Measurements from ENCODE around the gene CNN1.
"Not testable (repeated sequence)": the region's sequence is repeated elsewhere in the genome, so short reads cannot be mapped to it uniquely, and the experiment has no call there.

Gene CNN1

GRCh38 chr19:11566164-11566563 lies 27.5 kb downstream of the CNN1 start:
- no peak for DNase-seq

- DNase-seq = peak; percentile 62
These were observed 31.4 kb downstream of the CNN1 start for GRCh38 chr19:11570039-11570462.

- DNase-seq = not testable (repeated sequence)
These were observed 34.7 kb downstream of the CNN1 start for GRCh38 chr19:11573354-11573753.

GRCh38 chr19:11573763-11574162 lies 35.1 kb downstream of the CNN1 start:
- not testable (repeated sequence) for DNase-seq

GRCh38 chr19:11574689-11575088 lies 36.0 kb downstream of the CNN1 start:
- DNase-seq = no peak

- no peak for DNase-seq
These were observed 37.6 kb downstream of the CNN1 start for GRCh38 chr19:11576227-11576626.

- DNase-seq = no peak
These were observed 39.0 kb downstream of the CNN1 start, which contains the start of gene ACP5 for GRCh38 chr19:11577451-11578257. Gene ACP5, minus strand, starts transcription at chr19:11577645. Its CDS starts 328 bp downstream, at chr19:11577317.

GRCh38 chr19:11578258-11579142 lies 39.8 kb downstream of the CNN1 start:
- no peak for DNase-seq

GRCh38 chr19:11580116-11580515 lies 41.5 kb downstream of the CNN1 start:
- DNase-seq = no peak

- DNase-seq = no peak
These were observed 43.1 kb downstream of the CNN1 start for GRCh38 chr19:11581740-11582139.

GRCh38 chr19:11586331-11586730 lies 47.7 kb downstream of the CNN1 start:
- DNase-seq = no peak

- DNase-seq = peak; percentile 88
These were observed 48.8 kb downstream of the CNN1 start for GRCh38 chr19:11587302-11587974.

- DNase-seq = no peak
These were observed 49.5 kb downstream of the CNN1 start for GRCh38 chr19:11587975-11588631.

- DNase-seq = no peak
These were observed 55.4 kb downstream of the CNN1 start for GRCh38 chr19:11594084-11594483.

- DNase-seq = no peak
These were observed 57.5 kb downstream of the CNN1 start for GRCh38 chr19:11596156-11596555.

- peak; percentile 97 for DNase-seq
These were observed 58.8 kb downstream of the CNN1 start, which contains the start of gene ZNF627 for GRCh38 chr19:11597202-11598102. Gene ZNF627, plus strand, starts transcription at chr19:11597483. Its CDS starts 145 bp downstream, at chr19:11597628.

- DNase-seq = no peak
These were observed 59.4 kb downstream of the CNN1 start for GRCh38 chr19:11598103-11598483.

GRCh38 chr19:11598746-11599145 lies 60.1 kb downstream of the CNN1 start:
- no peak for DNase-seq

GRCh38 chr19:11599704-11600103 lies 61.1 kb downstream of the CNN1 start:
- DNase-seq = not testable (repeated sequence)

Measured in NCI-H2171 (cell line).